Nucleus accumbens (tissue), 56 donors: ENCODE results near the gene ZNF440.

Experiments
- DNase-seq, 56 donors: peaks; one replicate each; lab custom pipeline; 2025; lab: John Stamatoyannopoulos, UW

ZNF440 gene

GRCh38 chr19:11880598-11880997 lies 66.5 kb downstream of the ZNF440 start:
- no peak for DNase-seq

- DNase-seq: peak in 38 of 56 donors; percentile 0 to 64 (median 12)
Observed at GRCh38 chr19:11881151-11881800, 67.2 kb downstream of the ZNF440 start.

- DNase-seq: no peak
Observed at GRCh38 chr19:11882606-11883005, 68.5 kb downstream of the ZNF440 start.
